ENCODE results near the gene EPB41L5. TPM values are rescaled to one million over a fixed set of nuclear protein-coding genes. Genes with fewer than 3 reads are reported as not detected.

Gene EPB41L5
- total RNA-seq, 1 donor from 2014 or later = 84.0 TPM

- Mint-ChIP-seq H3K4me1 (peaks cover 9% of the 10 kb centered on the region), H3K27ac (no peak overlapping the region), H3K9me3 (no peaks in the 10 kb centered on the region), H3K27me3 (ENCODE audit: insufficient read depth, low read depth) (peaks cover 3% of the 10 kb centered on the region), H3K36me3 (peaks cover 20% of the 10 kb centered on the region), H3K4me3 (no peak overlapping the region)
- no peak for TF ChIP-seq EZH2 (IDR thresholded peaks at IDR 0.05)
- no peak for TF ChIP-seq EZH2phosphoT487 (IDR thresholded peaks at IDR 0.05)
- no peak for TF ChIP-seq CTCF (IDR thresholded peaks at IDR 0.05)
- peaks cover 6% of the 10 kb centered on the region for H3K36me3 ChIP-seq
- no peak overlapping the region for H3K4me3 ChIP-seq
- no peak overlapping the region for H3K4me2 ChIP-seq
- H3K79me2 ChIP-seq (ENCODE audit: low read depth) = no peaks in the 10 kb centered on the region
- no peak overlapping the region for H3K27ac ChIP-seq
- H2AFZ ChIP-seq (replicated peaks) = no peak overlapping the region
- no peak overlapping the region for H3K9ac ChIP-seq
- H3K27me3 ChIP-seq = no peaks in the 10 kb centered on the region
- no peaks in the 10 kb centered on the region for H3K9me3 ChIP-seq (ENCODE audit: low read depth)
- DNase-seq (ENCODE audit: low spot score) = peak; percentile 10
- no peaks in the 10 kb centered on the region for H4K20me1 ChIP-seq (ENCODE audit: low read depth)
- peaks cover 19% of the 10 kb centered on the region for H3F3A ChIP-seq (ENCODE audit: low read depth)
- peaks cover 3% of the 10 kb centered on the region for H3K4me1 ChIP-seq
Measured at GRCh38 chr2:120177001-120177621, 164.2 kb downstream of the EPB41L5 start.

GRCh38 chr2:120177973-120178372, 165.1 kb downstream of the EPB41L5 start:
- no peaks in the 10 kb centered on the region for H3K27me3 Mint-ChIP-seq (ENCODE audit: insufficient read depth, low read depth)
- Histone ChIP-seq H3K4me1 (peaks cover 3% of the 10 kb centered on the region), H3K4me2 (no peak overlapping the region), H3K9ac (no peak overlapping the region), H2AFZ (replicated peaks) (no peak overlapping the region), H3K9me3 (ENCODE audit: low read depth) (no peaks in the 10 kb centered on the region), H4K20me1 (ENCODE audit: low read depth) (no peaks in the 10 kb centered on the region), H3K4me3 (no peak overlapping the region), H3F3A (ENCODE audit: low read depth) (peaks cover 19% of the 10 kb centered on the region), H3K27ac (no peak overlapping the region), H3K79me2 (ENCODE audit: low read depth) (no peaks in the 10 kb centered on the region), H3K27me3 (no peaks in the 10 kb centered on the region), H3K36me3 (peaks cover 6% of the 10 kb centered on the region)
- no peak for TF ChIP-seq EZH2 (IDR thresholded peaks at IDR 0.05)
- TF ChIP-seq CTCF (IDR thresholded peaks at IDR 0.05) = no peak
- no peak for TF ChIP-seq EZH2phosphoT487 (IDR thresholded peaks at IDR 0.05)
- no peak overlapping the region for H3K4me3 Mint-ChIP-seq
- H3K9me3 Mint-ChIP-seq = no peaks in the 10 kb centered on the region
- H3K36me3 Mint-ChIP-seq = peaks cover 21% of the 10 kb centered on the region
- H3K4me1 Mint-ChIP-seq = peaks cover 9% of the 10 kb centered on the region
- peak overlapping the region; percentile 14 for H3K27ac Mint-ChIP-seq
- DNase-seq (ENCODE audit: low spot score) = peak; percentile 34

- H4K20me1 ChIP-seq (ENCODE audit: low read depth) = no peaks in the 10 kb centered on the region
- H3K36me3 Mint-ChIP-seq = peaks cover 24% of the 10 kb centered on the region
- H3K4me3 ChIP-seq = no peak overlapping the region
- no peak overlapping the region for H3K4me2 ChIP-seq
- no peak overlapping the region for H3K27ac Mint-ChIP-seq
- DNase-seq (ENCODE audit: low spot score) = no peak
- H3K4me3 Mint-ChIP-seq = no peak overlapping the region
- peaks cover 3% of the 10 kb centered on the region for H3K4me1 ChIP-seq
- H2AFZ ChIP-seq (replicated peaks) = no peak overlapping the region
- peaks cover 6% of the 10 kb centered on the region for H3K36me3 ChIP-seq
- no peaks in the 10 kb centered on the region for H3K79me2 ChIP-seq (ENCODE audit: low read depth)
- no peaks in the 10 kb centered on the region for H3K27me3 Mint-ChIP-seq (ENCODE audit: insufficient read depth, low read depth)
- no peak overlapping the region for H3K9ac ChIP-seq
- H3F3A ChIP-seq (ENCODE audit: low read depth) = peaks cover 13% of the 10 kb centered on the region
- peaks cover 9% of the 10 kb centered on the region for H3K4me1 Mint-ChIP-seq
- no peaks in the 10 kb centered on the region for H3K27me3 ChIP-seq
- H3K27ac ChIP-seq = no peak overlapping the region
- H3K9me3 ChIP-seq (ENCODE audit: low read depth) = no peaks in the 10 kb centered on the region
- TF ChIP-seq EZH2phosphoT487 (IDR thresholded peaks at IDR 0.05) (no peak), EZH2 (IDR thresholded peaks at IDR 0.05) (no peak), CTCF (IDR thresholded peaks at IDR 0.05) (no peak)
- no peaks in the 10 kb centered on the region for H3K9me3 Mint-ChIP-seq
Measured at GRCh38 chr2:120179396-120179795, 166.5 kb downstream of the EPB41L5 start.
